GM12878 (cell line): ENCODE results near the gene ISOC2.

Experiments used
- BCL3 ChIP-seq: IDR thresholded peaks from 2 replicates; pipeline ENCODE4 v1.6.1; 2011; ENCODE audit warnings: borderline replicate concordance, low read depth, mild to moderate bottlenecking, moderate library complexity, low read length; ENCODE audit not compliant: insufficient read depth, poor library complexity, severe bottlenecking
- CEBPB ChIP-seq, 2 experiments: fragments of 150-350 bp in 1 of 2; IDR thresholded peaks; 2 replicates each; pipeline ENCODE4 v1.6.1; 2012 to 2014; ENCODE audit warnings: low read depth in 2 of 2, low read length in 2 of 2, borderline replicate concordance in 1 of 2, inconsistent platforms in 1 of 2
- RFX5 ChIP-seq: IDR thresholded peaks from 2 replicates; pipeline ENCODE4 v1.6.1; 2011; ENCODE audit warnings: low read depth, low read length, improper control_type of control experiment
- ZNF274 ChIP-seq: IDR thresholded peaks from one replicate; pipeline ENCODE4 v1.8.0; 2011; ENCODE audit not compliant: insufficient read length, insufficient read depth

GRCh38 chr19:55452749-55453346 is 8.6 kb downstream of the ISOC2 start:
- no peak for TF ChIP-seq BCL3
- no peak for TF ChIP-seq CEBPB (IDR thresholded peaks at IDR 0.05; ENCODE audit: borderline replicate concordance in 1 of 2, low read depth in 2 of 2, low read length in 2 of 2)
- TF ChIP-seq ZNF274: no peak
- TF ChIP-seq RFX5: no peak
